ENCODE results near the gene TMEM109.

- TF ChIP-seq CTCF (conservative IDR thresholded peaks at IDR 0.05; ENCODE audit: low read depth, low read length) (peak; percentile 97), EZH2phosphoT487 (IDR thresholded peaks at IDR 0.05; ENCODE audit: borderline replicate concordance, low read length) (no peak)
These were observed 14.7 kb upstream of the TMEM109 start for GRCh38 chr11:60899046-60899936.
